HG02588 (cell line): ENCODE data around the gene FHIT.

Source experiments
- ATAC-seq: cut with Tn5 transposase; IDR thresholded peaks from one replicate; pipeline ENCODE4 v1.9.1; 2021; ENCODE audit warnings: mild to moderate bottlenecking, moderate library complexity; ENCODE audit not compliant: unreplicated experiment

The FHIT gene

GRCh38 chr3:60781935-60782334, 469.3 kb downstream of the FHIT start:
- no peak for ATAC-seq

- ATAC-seq = no peak
Measured at GRCh38 chr3:60779637-60780036, 471.6 kb downstream of the FHIT start.

GRCh38 chr3:60775985-60776384, 475.3 kb downstream of the FHIT start:
- ATAC-seq = no peak

GRCh38 chr3:60774617-60775016, 476.6 kb downstream of the FHIT start:
- no peak for ATAC-seq

GRCh38 chr3:60772584-60772983, 478.7 kb downstream of the FHIT start:
- ATAC-seq = no peak

GRCh38 chr3:60771766-60772165, 479.5 kb downstream of the FHIT start:
- no peak for ATAC-seq

- ATAC-seq = no peak
Measured at GRCh38 chr3:60770532-60770931, 480.7 kb downstream of the FHIT start.

- no peak for ATAC-seq
Measured at GRCh38 chr3:60767536-60767935, 483.7 kb downstream of the FHIT start.

- ATAC-seq = no peak
Measured at GRCh38 chr3:60765776-60766175, 485.5 kb downstream of the FHIT start.

- no peak for ATAC-seq
Measured at GRCh38 chr3:60764870-60765269, 486.4 kb downstream of the FHIT start.

GRCh38 chr3:60760145-60760544, 491.1 kb downstream of the FHIT start:
- ATAC-seq = no peak

GRCh38 chr3:60759439-60759838, 491.8 kb downstream of the FHIT start:
- no peak for ATAC-seq

GRCh38 chr3:60758831-60759230, 492.4 kb downstream of the FHIT start:
- no peak for ATAC-seq

- ATAC-seq = no peak
Measured at GRCh38 chr3:60758171-60758570, 493.1 kb downstream of the FHIT start.

- ATAC-seq = no peak
Measured at GRCh38 chr3:60757724-60758123, 493.5 kb downstream of the FHIT start.

- no peak for ATAC-seq
Measured at GRCh38 chr3:60756241-60757030, 494.8 kb downstream of the FHIT start.

GRCh38 chr3:60755094-60755493, 496.2 kb downstream of the FHIT start:
- no peak for ATAC-seq

- no peak for ATAC-seq
Measured at GRCh38 chr3:60754617-60755016, 496.6 kb downstream of the FHIT start.

- ATAC-seq = no peak
Measured at GRCh38 chr3:60752809-60753208, 498.4 kb downstream of the FHIT start.

- no peak for ATAC-seq
Measured at GRCh38 chr3:60746695-60747416, 504.4 kb downstream of the FHIT start.

- no peak for ATAC-seq
Measured at GRCh38 chr3:60746043-60746638, 505.1 kb downstream of the FHIT start.

- ATAC-seq = no peak
Measured at GRCh38 chr3:60743631-60744164, 507.6 kb downstream of the FHIT start.
